Subcutaneous abdominal adipose tissue (tissue), 5 donors: ENCODE results near the gene GIPC1.
"Not testable (repeated sequence)": the region's sequence is repeated elsewhere in the genome, so short reads cannot be mapped to it uniquely, and the experiment has no call there.

Experiments
- H3K27ac ChIP-seq: one replicate; pipeline ENCODE4 v1.7.0; 2013; ENCODE audit warnings: low read depth, mild to moderate bottlenecking, inconsistent platforms, low read length, moderate library complexity
- H3K27me3 ChIP-seq, 5 donors: one replicate each; pipeline ENCODE4 v1.7.0; 2013; ENCODE audit warnings: low read length in 5 of 5, inconsistent platforms in 1 of 5; ENCODE audit not compliant: control insufficient read depth in 5 of 5, insufficient read depth in 4 of 5
- H3K36me3 ChIP-seq, 5 donors: one replicate each; pipeline ENCODE4 v1.7.0; 2013; ENCODE audit warnings: low read length in 5 of 5; ENCODE audit not compliant: control insufficient read depth in 5 of 5, insufficient read depth in 5 of 5
- H3K4me1 ChIP-seq, 5 donors: one replicate each; pipeline ENCODE4 v1.7.0; 2013; ENCODE audit warnings: low read length in 5 of 5, mild to moderate bottlenecking in 3 of 5, moderate library complexity in 1 of 5; ENCODE audit not compliant: control insufficient read depth in 5 of 5, insufficient read depth in 5 of 5
- H3K4me3 ChIP-seq, 5 donors: one replicate each; pipeline ENCODE4 v1.7.0; 2013; ENCODE audit warnings: low read length in 5 of 5, low read depth in 1 of 5
- H3K9ac ChIP-seq, 5 donors: one replicate each; pipeline ENCODE4 v1.7.0; 2013; ENCODE audit warnings: low read length in 5 of 5, mild to moderate bottlenecking in 4 of 5, moderate library complexity in 3 of 5
- H3K9me3 ChIP-seq, 5 donors: one replicate each; pipeline ENCODE4 v1.7.0; 2013; ENCODE audit warnings: low read length in 5 of 5; ENCODE audit not compliant: control insufficient read depth in 5 of 5
- donor health status: healthy.
- donor health status: healthy.
- donor health status: healthy.
- donor health status: healthy.
- donor health status: healthy.

GIPC1 gene

GRCh38 chr19:14473073-14473977 lies 22.6 kb downstream of the GIPC1 start:
- Histone ChIP-seq H3K9me3 (no peaks in the 10 kb centered on the region), H3K9ac (no peak overlapping the region), H3K4me3 (peak overlapping the region in 2 of 5 donors; percentile 6 to 11), H3K27me3 (peaks cover 2 to 21% (median 14%) of the 10 kb centered on the region in 5 donors), H3K36me3 (peaks cover 0 to 39% (median 35%) of the 10 kb centered on the region in 5 donors), H3K4me1 (peaks cover 0 to 49% (median 41%) of the 10 kb centered on the region in 5 donors), H3K27ac (no peak overlapping the region)

DNA sequence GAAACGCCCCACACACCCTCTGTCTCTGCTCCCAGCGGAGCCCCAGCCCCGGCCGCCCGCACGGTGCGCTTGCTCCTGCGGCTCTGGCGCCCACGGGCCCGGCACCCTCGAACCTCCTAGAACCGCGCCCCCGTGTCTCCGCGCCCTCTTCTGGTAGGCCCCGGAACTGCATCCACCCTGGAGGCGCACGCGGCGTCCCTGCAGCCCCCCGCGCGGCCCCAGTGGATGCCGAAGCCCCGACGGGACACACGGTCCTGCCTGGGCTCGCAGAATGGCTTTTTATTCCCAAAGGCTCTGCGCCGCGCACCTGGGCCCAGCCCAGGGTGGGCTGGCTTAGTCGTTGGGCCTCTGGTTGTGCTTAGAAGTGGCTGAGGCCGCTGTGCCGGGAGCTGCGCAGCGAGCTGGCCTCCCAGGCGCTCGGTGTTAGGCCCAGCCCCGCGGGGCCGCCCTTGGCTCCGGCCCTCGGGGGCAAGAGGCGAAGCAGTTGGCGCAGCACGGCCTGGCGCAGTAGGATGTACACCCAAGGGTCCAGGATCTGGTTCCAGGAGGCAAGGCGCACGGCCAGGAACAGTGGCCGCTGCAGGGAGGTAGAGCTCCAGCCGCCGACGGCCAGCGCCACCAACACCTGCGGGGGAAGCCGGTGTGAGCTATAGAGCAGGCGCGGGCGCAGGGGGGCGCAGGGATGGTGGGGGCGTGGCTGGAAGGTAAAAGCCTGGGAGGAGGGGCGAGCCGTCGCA lies 23.6 kb downstream of the GIPC1 start:
- Histone ChIP-seq H3K4me1 (peaks cover 0 to 49% (median 39%) of the 10 kb centered on the region in 5 donors), H3K27me3 (peaks cover 2 to 21% (median 14%) of the 10 kb centered on the region in 5 donors), H3K9ac (no peak overlapping the region), H3K27ac (no peak overlapping the region), H3K36me3 (peaks cover 0 to 41% (median 35%) of the 10 kb centered on the region in 5 donors), H3K9me3 (no peaks in the 10 kb centered on the region), H3K4me3 (peak overlapping the region in 2 of 5 donors; percentile 8 to 51)

GRCh38 chr19:14471436-14472187 lies 24.3 kb downstream of the GIPC1 start:
- Histone ChIP-seq H3K4me3 (peak overlapping the region in 1 of 5 donors; percentile 51), H3K27me3 (peaks cover 2 to 21% (median 14%) of the 10 kb centered on the region in 5 donors), H3K36me3 (peaks cover 0 to 47% (median 39%) of the 10 kb centered on the region in 5 donors), H3K4me1 (peaks cover 0 to 41% (median 32%) of the 10 kb centered on the region in 5 donors), H3K9me3 (no peaks in the 10 kb centered on the region), H3K9ac (no peak overlapping the region), H3K27ac (no peak overlapping the region)

- H3K9me3 ChIP-seq: no peaks in the 10 kb centered on the region
- H3K9ac ChIP-seq: no peak overlapping the region
- H3K27me3 ChIP-seq: peaks cover 2 to 18% (median 14%) of the 10 kb centered on the region in 5 donors
- H3K36me3 ChIP-seq: peaks cover 0 to 56% (median 46%) of the 10 kb centered on the region in 5 donors
- H3K4me3 ChIP-seq: no peak overlapping the region
- no peak overlapping the region for H3K27ac ChIP-seq
- peaks cover 0 to 34% (median 24%) of the 10 kb centered on the region in 5 donors for H3K4me1 ChIP-seq
Measured at GRCh38 chr19:14470031-14470876, 25.7 kb downstream of the GIPC1 start.

DNA sequence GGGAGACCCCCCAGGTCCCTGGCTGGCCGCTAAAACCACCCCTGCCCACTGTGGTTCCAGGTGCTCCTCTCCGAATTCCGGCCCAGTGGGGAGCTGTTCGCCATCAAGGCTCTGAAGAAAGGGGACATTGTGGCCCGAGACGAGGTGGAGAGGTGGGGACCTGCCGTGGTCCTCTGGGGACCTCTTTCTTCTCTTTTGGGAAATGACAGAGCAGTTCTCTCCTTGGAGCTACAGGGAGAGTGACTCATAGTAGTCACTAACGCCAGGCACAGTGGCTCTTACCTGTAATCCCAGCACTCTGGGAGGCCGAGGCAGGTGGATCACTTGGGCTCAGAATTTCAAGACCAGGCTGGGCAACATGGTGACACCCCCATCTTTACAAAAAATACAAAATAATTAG lies 28.1 kb downstream of the GIPC1 start:
- H3K4me1 ChIP-seq: peaks cover 0 to 12% (median 10%) of the 10 kb centered on the region in 5 donors
- no peak overlapping the region for H3K4me3 ChIP-seq
- H3K36me3 ChIP-seq: peaks cover 0 to 80% (median 66%) of the 10 kb centered on the region in 5 donors
- no peaks in the 10 kb centered on the region for H3K9me3 ChIP-seq
- peaks cover 0 to 5% (median 4%) of the 10 kb centered on the region in 5 donors for H3K27me3 ChIP-seq
- H3K27ac ChIP-seq: no peak overlapping the region
- no peak overlapping the region for H3K9ac ChIP-seq

GRCh38 chr19:14467391-14467790 lies 28.5 kb downstream of the GIPC1 start:
- Histone ChIP-seq H3K36me3 (peaks cover 0 to 84% (median 69%) of the 10 kb centered on the region in 5 donors), H3K9me3 (no peaks in the 10 kb centered on the region), H3K4me3 (no peak overlapping the region), H3K27ac (no peak overlapping the region), H3K27me3 (peaks cover 0 to 1% (median 0%) of the 10 kb centered on the region in 5 donors), H3K9ac (no peak overlapping the region), H3K4me1 (peaks cover 0 to 8% (median 6%) of the 10 kb centered on the region in 5 donors)

DNA sequence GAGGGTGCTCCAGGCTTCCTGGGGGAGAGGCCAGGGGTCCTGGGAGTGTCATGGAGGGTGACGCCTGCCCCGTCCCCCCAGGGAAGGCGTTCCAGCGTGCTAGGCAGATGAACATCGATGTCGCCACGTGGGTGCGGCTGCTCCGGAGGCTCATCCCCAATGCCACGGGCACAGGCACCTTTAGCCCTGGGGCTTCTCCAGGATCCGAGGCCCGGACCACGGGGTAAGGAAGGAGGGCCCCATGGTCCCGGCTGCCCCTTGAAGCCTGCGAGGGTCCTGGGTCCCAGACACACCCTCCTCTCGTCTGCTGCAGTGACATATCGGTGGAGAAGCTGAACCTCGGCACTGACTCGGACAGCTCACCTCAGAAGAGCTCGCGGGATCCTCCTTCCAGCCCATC lies 32.2 kb downstream of the GIPC1 start:
- H3K36me3 ChIP-seq: peaks cover 7 to 84% (median 68%) of the 10 kb centered on the region in 5 donors
- H3K4me1 ChIP-seq: no peaks in the 10 kb centered on the region
- no peak overlapping the region for H3K9ac ChIP-seq
- no peak overlapping the region for H3K4me3 ChIP-seq
- no peaks in the 10 kb centered on the region for H3K9me3 ChIP-seq
- no peak overlapping the region for H3K27ac ChIP-seq
- no peaks in the 10 kb centered on the region for H3K27me3 ChIP-seq

- H3K9me3 ChIP-seq, H3K27ac ChIP-seq, H3K4me3 ChIP-seq, H3K27me3 ChIP-seq, H3K9ac ChIP-seq, H3K4me1 ChIP-seq: not testable (repeated sequence)
- H3K36me3 ChIP-seq: peaks cover 7 to 83% (median 62%) of the 10 kb centered on the region in 5 donors
Measured at GRCh38 chr19:14462401-14462800, 33.5 kb downstream of the GIPC1 start.

DNA sequence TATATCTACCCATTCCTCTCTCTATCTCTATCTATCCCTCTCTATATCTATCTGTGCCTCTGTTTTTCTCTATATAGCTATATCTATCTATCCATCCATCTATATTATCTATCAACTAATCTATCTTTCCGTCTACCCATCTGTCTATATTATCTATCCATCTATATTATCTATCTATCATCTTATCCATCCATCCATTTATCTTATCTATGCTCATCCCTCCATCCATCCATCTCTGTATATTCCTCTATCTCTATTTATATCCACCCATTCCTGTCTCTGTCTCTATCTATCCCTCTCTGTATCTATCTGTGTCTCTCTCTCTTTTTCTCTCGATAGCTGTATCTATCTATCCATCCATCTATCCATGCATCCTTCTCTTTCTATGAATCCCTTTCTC lies 35.0 kb downstream of the GIPC1 start:
- Histone ChIP-seq H3K4me3 (no peak overlapping the region), H3K27me3 (no peaks in the 10 kb centered on the region), H3K27ac (no peak overlapping the region), H3K9me3 (no peaks in the 10 kb centered on the region), H3K4me1 (no peaks in the 10 kb centered on the region), H3K9ac (no peak overlapping the region), H3K36me3 (peaks cover 7 to 81% (median 54%) of the 10 kb centered on the region in 5 donors)
